Mammary epithelial cell (primary cell): ENCODE measurements around the gene ARPC1B.

ENCODE experiments used
- CTCF ChIP-seq, 2 donors: IDR thresholded peaks in 1 of 2; conservative IDR thresholded peaks in 1 of 2; 2 replicates each; pipeline ENCODE4 v1.5.1; 2011 to 2012; ENCODE audit warnings: inconsistent platforms in 2 of 2, low read length in 2 of 2, mild to moderate bottlenecking in 2 of 2, control low read depth in 1 of 2, low read depth in 1 of 2; ENCODE audit not compliant: insufficient read depth in 1 of 2; ENCODE audit errors: extremely low read depth in 1 of 2
- EZH2 ChIP-seq: IDR thresholded peaks from 2 replicates; pipeline ENCODE4 v1.6.1; 2012; ENCODE audit warnings: low read length, inconsistent platforms, borderline replicate concordance

- no peak for TF ChIP-seq CTCF (conservative IDR thresholded peaks at IDR 0.05 in 1 of 2, IDR thresholded peaks at IDR 0.05 in 1 of 2; ENCODE audit: extremely low read depth in 1 of 2, insufficient read depth in 1 of 2, low read depth in 1 of 2, low read length in 2 of 2)
- TF ChIP-seq EZH2: no peak
Measured at GRCh38 chr7:99380032-99380822, 5.7 kb downstream of the ARPC1B start.
